A549 (cell line): ENCODE results near the gene HBG1. TPM values are rescaled to one million over a fixed set of nuclear protein-coding genes. Genes with fewer than 3 reads are reported as not detected.

Source experiments
- ATAC-seq, 2 experiments: fragments of 200-7000 bp in 1 of 2; fragments of >200 bp in 1 of 2; cut with Nextera tagmentation in 1 of 2; cut with Tn5 transposase in 1 of 2; 3 replicates each; pipeline versions ENCODE4 v1.8.0 to v1.9.1; 2018 to 2020; ENCODE audit warnings: mild to moderate bottlenecking in 1 of 2, moderate library complexity in 1 of 2
- CTCF ChIA-PET: fragments of 300-600 bp; sonication (Branson Sonifier 250); formaldehyde crosslinking; extraction: SDS; loops from one replicate; lab custom pipeline; 2021; ENCODE audit warnings: antibody characterized with exemption, inconsistent platforms; lab: Yijun Ruan, JAX
- POLR2A ChIA-PET: fragments of 350-600 bp; formaldehyde crosslinking; extraction: SDS; loops from one replicate; lab custom pipeline; 2021; ENCODE audit warnings: antibody characterized with exemption, inconsistent platforms; lab: Yijun Ruan, JAX
- DNase-seq, 2 experiments: peaks; one replicate each; pipeline versions ENCODE4 v3.0.0 to v3.0.0-alpha.2; 2011 to 2016; ENCODE audit warnings: low read depth in 1 of 2, low spot score in 1 of 2
- FAIRE-seq: peaks from 2 replicates; lab custom pipeline; 2011; peaks lifted over from hg19 to GRCh38; lab: Jason Lieb, UNC
- H3K27ac ChIP-seq, 2 experiments: fragments of >200 bp; sonication (Bioruptor Twin); formaldehyde crosslinking; 3 replicates each; pipeline ENCODE4 v1.5.1; 2016 to 2017
- H3K4me1 ChIP-seq: fragments of >200 bp; sonication (Bioruptor Twin); formaldehyde crosslinking; 3 replicates; pipeline ENCODE4 v1.6.1; 2016
- H3K4me2 ChIP-seq: fragments of >200 bp; sonication (Bioruptor Twin); formaldehyde crosslinking; 3 replicates; pipeline ENCODE4 v1.6.1; 2016
- H3K4me3 ChIP-seq: fragments of >200 bp; sonication (Bioruptor Twin); formaldehyde crosslinking; 3 replicates; pipeline ENCODE4 v1.5.1; 2016
- H3K9me3 ChIP-seq: fragments of >200 bp; sonication (Bioruptor Twin); formaldehyde crosslinking; 3 replicates; pipeline ENCODE4 v1.6.1; 2016
- BHLHE40 ChIP-seq: IDR thresholded peaks from 2 replicates; pipeline ENCODE4 v1.6.1; 2012; ENCODE audit warnings: low read depth, low read length, inconsistent platforms
- CBX2 ChIP-seq: fragments of 200-600 bp; sonication (generic); IDR thresholded peaks from 2 replicates; pipeline ENCODE4 v1.6.1; 2016; ENCODE audit warnings: low read depth, mild to moderate bottlenecking, borderline replicate concordance
- CHD4 ChIP-seq: fragments of 200-600 bp; sonication (generic); IDR thresholded peaks from 2 replicates; pipeline ENCODE4 v1.6.1; 2016; ENCODE audit warnings: antibody characterized with exemption, mild to moderate bottlenecking, borderline replicate concordance
- EHF ChIP-seq: fragments of 250-450 bp; sonication (Bioruptor Pico); IDR thresholded peaks from 2 replicates; pipeline ENCODE4 v1.5.0; 2020; ENCODE audit warnings: mild to moderate bottlenecking
- EHMT2 ChIP-seq: fragments of 200-600 bp; sonication (generic); IDR thresholded peaks from 2 replicates; pipeline ENCODE4 v1.6.1; 2016; ENCODE audit warnings: antibody characterized with exemption, low read depth, mild to moderate bottlenecking, moderate library complexity
- EP300 ChIP-seq, 2 experiments: fragments of >200 bp; sonication (Bioruptor Twin); formaldehyde crosslinking; IDR thresholded peaks; 2 replicates in 1 of 2; 3 replicates in 1 of 2; pipeline ENCODE4 v1.6.1; 2016 to 2017
- ESRRA ChIP-seq: fragments of 150-350 bp; IDR thresholded peaks from 2 replicates; pipeline ENCODE4 v1.6.1; 2014; ENCODE audit warnings: mild to moderate bottlenecking, low read length, borderline replicate concordance
- FOSL2 ChIP-seq, 2 experiments: fragments of 450-650 bp in 1 of 2; fragments of >200 bp in 1 of 2; sonication (Bioruptor Twin) in 1 of 2; formaldehyde crosslinking; IDR thresholded peaks; 2 replicates each; pipeline versions ENCODE4 v1.5.0 to v1.6.1; 2016 to 2020; ENCODE audit warnings: mild to moderate bottlenecking in 1 of 2, moderate library complexity in 1 of 2
- FOXS1 ChIP-seq: fragments of 250-450 bp; sonication (Bioruptor Pico); IDR thresholded peaks from 2 replicates; pipeline ENCODE4 v1.5.0; 2020; ENCODE audit warnings: mild to moderate bottlenecking, moderate library complexity
- HDAC2 ChIP-seq: fragments of 200-600 bp; sonication (generic); IDR thresholded peaks from 2 replicates; pipeline ENCODE4 v1.6.1; 2016
- HEYL ChIP-seq: fragments of 250-450 bp; sonication (Bioruptor Pico); IDR thresholded peaks from 2 replicates; pipeline ENCODE4 v1.8.0; 2021; ENCODE audit warnings: mild to moderate bottlenecking, moderate library complexity
- HOXB13 ChIP-seq: fragments of 250-450 bp; sonication (Bioruptor Pico); IDR thresholded peaks from 2 replicates; pipeline ENCODE4 v1.5.0; 2020; ENCODE audit warnings: low read depth, mild to moderate bottlenecking, moderate library complexity
- JUN ChIP-seq, 2 experiments: fragments of >200 bp; sonication (Bioruptor Twin); formaldehyde crosslinking; IDR thresholded peaks; 2 replicates in 1 of 2; 3 replicates in 1 of 2; pipeline ENCODE4 v1.6.1; 2016 to 2017
- JUNB ChIP-seq: fragments of >200 bp; sonication (Bioruptor Twin); formaldehyde crosslinking; IDR thresholded peaks from 2 replicates; pipeline ENCODE4 v1.6.1; 2016
- KDM5A ChIP-seq: fragments of 200-600 bp; sonication (generic); IDR thresholded peaks from 2 replicates; pipeline ENCODE4 v1.6.1; 2016; ENCODE audit warnings: antibody characterized with exemption, mild to moderate bottlenecking
- MAFK ChIP-seq: fragments of 450-650 bp; IDR thresholded peaks from 2 replicates; pipeline ENCODE4 v1.6.1; 2014; ENCODE audit not compliant: partially characterized antibody
- MAZ ChIP-seq: fragments of 150-350 bp; IDR thresholded peaks from 2 replicates; pipeline ENCODE4 v1.6.1; 2014; ENCODE audit warnings: antibody characterized with exemption, low read depth, low read length, borderline replicate concordance
- MYC ChIP-seq: IDR thresholded peaks from 2 replicates; pipeline ENCODE4 v1.6.1; 2012; ENCODE audit warnings: mild to moderate bottlenecking, inconsistent platforms, low read length, improper control_type of control experiment, borderline replicate concordance
- NR3C1 ChIP-seq: fragments of >200 bp; sonication (Bioruptor Twin); formaldehyde crosslinking; IDR thresholded peaks from 3 replicates; pipeline ENCODE4 v1.6.1; 2017
- PBX3 ChIP-seq: IDR thresholded peaks from 2 replicates; pipeline ENCODE4 v1.6.1; 2012
- POLR2A ChIP-seq: IDR thresholded peaks from 2 replicates; pipeline ENCODE4 v1.6.1; 2012; ENCODE audit warnings: mild to moderate bottlenecking, low read length
- RAD21 ChIP-seq, 2 experiments: fragments of >200 bp in 1 of 2; sonication (Bioruptor Twin) in 1 of 2; formaldehyde crosslinking in 1 of 2; IDR thresholded peaks in 1 of 2; conservative IDR thresholded peaks in 1 of 2; 2 replicates in 1 of 2; 3 replicates in 1 of 2; pipeline ENCODE4 v1.6.1; 2012 to 2018; ENCODE audit warnings: inconsistent platforms in 1 of 2
- RARB ChIP-seq: fragments of 250-450 bp; sonication (Bioruptor Pico); IDR thresholded peaks from 2 replicates; pipeline ENCODE4 v1.8.0; 2021; ENCODE audit warnings: mild to moderate bottlenecking, moderate library complexity
- SMC3 ChIP-seq: fragments of >200 bp; sonication (Bioruptor Twin); formaldehyde crosslinking; IDR thresholded peaks from 3 replicates; pipeline ENCODE4 v1.6.1; 2018; ENCODE audit warnings: inconsistent platforms
- SREBF2 ChIP-seq: fragments of 450-650 bp; IDR thresholded peaks from 2 replicates; pipeline ENCODE4 v1.6.1; 2014; ENCODE audit warnings: mild to moderate bottlenecking, moderate library complexity
- TFCP2L1 ChIP-seq: fragments of 250-450 bp; sonication (Bioruptor Pico); IDR thresholded peaks from 2 replicates; pipeline ENCODE4 v1.5.0; 2021; ENCODE audit warnings: mild to moderate bottlenecking
- ZNF302 ChIP-seq: fragments of 250-450 bp; sonication (Bioruptor Pico); IDR thresholded peaks from 2 replicates; pipeline ENCODE4 v1.9.0; 2021; ENCODE audit warnings: inconsistent platforms, mild to moderate bottlenecking, moderate library complexity
- ZSCAN20 ChIP-seq: fragments of 250-450 bp; sonication (Bioruptor Pico); IDR thresholded peaks from 2 replicates; pipeline ENCODE4 v1.8.0; 2022; ENCODE audit warnings: mild to moderate bottlenecking, moderate library complexity
- WGBS: methylation state at CpG from one replicate; pipeline ENCODE4 v1.1.6; 2017; ENCODE audit errors: missing lambda C conversion rate; 5-methylcytosine and 5-hydroxymethylcytosine counted together
- polyA plus RNA-seq, 4 experiments: library from polyadenylated mRNA; depleted of rRNA in 3 of 4; stranded (reverse); fragments of >200 nt; fragmentation: RNase III in 1 of 4; extraction: RNeasy Plus Mini Kit Qiagen cat#74134 plus additional on column Dnase treatment in 1 of 4; gene quantifications; 2 replicates in 3 of 4; 3 replicates in 1 of 4; pipeline ENCODE4 v1.2.3, GENCODE V29; 2011 to 2017
- TF ChIP-seq, protein P1 (sequence below): IDR thresholded peaks from 2 replicates; pipeline ENCODE4 v1.6.1; 2012; ENCODE audit warnings: low read depth, borderline replicate concordance
- TF ChIP-seq, protein P2 (sequence below): fragments of 250-450 bp; sonication (Bioruptor Pico); IDR thresholded peaks from 2 replicates; pipeline ENCODE4 v1.5.0; 2021; ENCODE audit warnings: mild to moderate bottlenecking, moderate library complexity, borderline replicate concordance
- TF ChIP-seq, protein P3 (sequence below): IDR thresholded peaks from 2 replicates; pipeline ENCODE4 v1.6.1; 2012
- TF ChIP-seq, protein P4 (sequence below): fragments of 250-450 bp; sonication (Bioruptor Pico); IDR thresholded peaks from 2 replicates; pipeline ENCODE4 v1.5.0; 2020; ENCODE audit warnings: low read depth, mild to moderate bottlenecking, moderate library complexity

Gene HBG1
- polyA plus RNA-seq, 2 of the 4 experiments (the other 2 are of a cell fraction), result not detected

DNA sequence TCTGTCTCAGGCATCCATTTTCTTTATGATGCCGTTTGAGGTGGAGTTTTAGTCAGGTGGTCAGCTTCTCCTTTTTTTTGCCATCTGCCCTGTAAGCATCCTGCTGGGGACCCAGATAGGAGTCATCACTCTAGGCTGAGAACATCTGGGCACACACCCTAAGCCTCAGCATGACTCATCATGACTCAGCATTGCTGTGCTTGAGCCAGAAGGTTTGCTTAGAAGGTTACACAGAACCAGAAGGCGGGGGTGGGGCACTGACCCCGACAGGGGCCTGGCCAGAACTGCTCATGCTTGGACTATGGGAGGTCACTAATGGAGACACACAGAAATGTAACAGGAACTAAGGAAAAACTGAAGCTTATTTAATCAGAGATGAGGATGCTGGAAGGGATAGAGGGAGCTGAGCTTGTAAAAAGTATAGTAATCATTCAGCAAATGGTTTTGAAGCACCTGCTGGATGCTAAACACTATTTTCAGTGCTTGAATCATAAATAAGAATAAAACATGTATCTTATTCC is 31.0 kb upstream of the HBG1 start (continued):
- TF ChIP-seq, protein P1, sequence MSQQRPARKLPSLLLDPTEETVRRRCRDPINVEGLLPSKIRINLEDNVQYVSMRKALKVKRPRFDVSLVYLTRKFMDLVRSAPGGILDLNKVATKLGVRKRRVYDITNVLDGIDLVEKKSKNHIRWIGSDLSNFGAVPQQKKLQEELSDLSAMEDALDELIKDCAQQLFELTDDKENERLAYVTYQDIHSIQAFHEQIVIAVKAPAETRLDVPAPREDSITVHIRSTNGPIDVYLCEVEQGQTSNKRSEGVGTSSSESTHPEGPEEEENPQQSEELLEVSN, result no peak
- TF ChIP-seq ZNF302, result no peak
- TF ChIP-seq ESRRA, result no peak
- no peak for TF ChIP-seq SREBF2
- no peak for TF ChIP-seq HDAC2
- no peak for TF ChIP-seq ZSCAN20 (CRISPR knock-in tag)
- peak; percentile 50 to 56; a peak in 1 of 5 replicates for TF ChIP-seq JUN (IDR thresholded peaks at IDR 0.05)
- no peak for TF ChIP-seq HEYL (CRISPR knock-in tag)
- TF ChIP-seq MAFK, result peak; percentile 100
- TF ChIP-seq FOXS1, result no peak
- TF ChIP-seq, protein P2, sequence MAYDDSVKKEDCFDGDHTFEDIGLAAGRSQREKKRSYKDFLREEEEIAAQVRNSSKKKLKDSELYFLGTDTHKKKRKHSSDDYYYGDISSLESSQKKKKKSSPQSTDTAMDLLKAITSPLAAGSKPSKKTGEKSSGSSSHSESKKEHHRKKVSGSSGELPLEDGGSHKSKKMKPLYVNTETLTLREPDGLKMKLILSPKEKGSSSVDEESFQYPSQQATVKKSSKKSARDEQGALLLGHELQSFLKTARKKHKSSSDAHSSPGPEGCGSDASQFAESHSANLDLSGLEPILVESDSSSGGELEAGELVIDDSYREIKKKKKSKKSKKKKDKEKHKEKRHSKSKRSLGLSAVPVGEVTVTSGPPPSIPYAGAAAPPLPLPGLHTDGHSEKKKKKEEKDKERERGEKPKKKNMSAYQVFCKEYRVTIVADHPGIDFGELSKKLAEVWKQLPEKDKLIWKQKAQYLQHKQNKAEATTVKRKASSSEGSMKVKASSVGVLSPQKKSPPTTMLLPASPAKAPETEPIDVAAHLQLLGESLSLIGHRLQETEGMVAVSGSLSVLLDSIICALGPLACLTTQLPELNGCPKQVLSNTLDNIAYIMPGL, result no peak
- TF ChIP-seq MAZ, result no peak
- no peak for TF ChIP-seq NR3C1
- no peak; a peak in 1 of 5 replicates for TF ChIP-seq RAD21 (conservative IDR thresholded peaks at IDR 0.05 in 1 of 2, IDR thresholded peaks at IDR 0.05 in 1 of 2)
- TF ChIP-seq HOXB13 (CRISPR knock-in tag), result no peak
- no peak for TF ChIP-seq CHD4
- TF ChIP-seq RARB (CRISPR knock-in tag), result no peak
- TF ChIP-seq, protein P3, sequence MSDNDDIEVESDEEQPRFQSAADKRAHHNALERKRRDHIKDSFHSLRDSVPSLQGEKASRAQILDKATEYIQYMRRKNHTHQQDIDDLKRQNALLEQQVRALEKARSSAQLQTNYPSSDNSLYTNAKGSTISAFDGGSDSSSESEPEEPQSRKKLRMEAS, result 0 out of 2 replicates have a peak, but pooled peaks have one; percentile 28
- TF ChIP-seq TFCP2L1 (CRISPR knock-in tag), result no peak
- TF ChIP-seq JUNB, result peak; percentile 81
- no peak for TF ChIP-seq MYC
- no peak for TF ChIP-seq KDM5A
- peak; percentile 96 for TF ChIP-seq FOSL2 (IDR thresholded peaks at IDR 0.05)
- peak; percentile 100 for TF ChIP-seq FOSL2 (CRISPR knock-in tag; IDR thresholded peaks at IDR 0.05)
- TF ChIP-seq EHF, result no peak
- no peak for TF ChIP-seq CBX2
- TF ChIP-seq BHLHE40, result no peak
- TF ChIP-seq SMC3, result no peak
- no peak for TF ChIP-seq POLR2A

DNA sequence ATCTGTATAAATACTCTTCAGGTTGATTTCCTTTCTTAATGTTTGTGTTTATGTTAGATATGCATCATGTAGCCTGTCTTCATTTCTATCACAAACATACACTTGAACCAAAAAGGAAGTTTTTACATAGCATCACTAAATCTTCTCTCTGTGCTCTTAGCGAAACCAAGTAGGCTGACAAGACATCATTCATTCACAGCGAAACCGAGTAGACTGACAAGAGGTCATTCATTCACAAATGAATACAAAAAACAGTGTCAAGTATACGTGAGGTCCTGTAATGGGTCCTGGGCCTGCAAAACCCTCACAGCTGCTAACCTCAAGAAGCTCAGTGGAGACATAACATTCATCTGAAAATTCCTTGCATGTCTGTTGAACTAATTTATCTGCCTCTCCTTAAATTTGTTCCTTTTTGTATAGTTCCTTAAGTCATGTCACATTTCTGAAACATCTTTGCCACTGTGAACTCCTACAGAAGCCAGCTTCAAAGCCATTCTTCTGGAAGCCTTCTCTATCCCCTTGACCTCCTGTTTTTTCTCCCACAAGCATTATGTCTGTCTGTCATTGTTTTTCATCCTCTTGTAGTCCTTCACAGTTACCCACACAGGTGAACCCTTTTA is 29.9 kb upstream of the HBG1 start:
- POLR2A ChIA-PET, result no interaction called here
- Histone ChIP-seq H3K27ac (peak overlapping the region; percentile 76 to 78), H3K4me3 (no peak overlapping the region), H3K9me3 (no peaks in the 10 kb centered on the region), H3K4me2 (peak overlapping the region; percentile 57; the same call in 2 of the 3 replicates), H3K4me1 (peaks cover 18% of the 10 kb centered on the region)
- DNase-seq, result no peak
- WGBS, result 92% methylated on average over 4 of the region's 4 CpGs
- ATAC-seq, result no peak
- CTCF ChIA-PET, result interaction anchor here (1.3 to 3.0 kb wide), 3 partner anchors 11 to 102 kb away, joined by 3 to 13 read pairs (median 5); no protein-coding TSS in a partner anchor
- TF ChIP-seq PBX3, result no peak
- TF ChIP-seq RARB (CRISPR knock-in tag), result no peak
- TF ChIP-seq EHMT2, result no peak
- TF ChIP-seq ZNF302, result no peak
- TF ChIP-seq EP300 (IDR thresholded peaks at IDR 0.05), result no peak
- TF ChIP-seq CHD4, result no peak
- TF ChIP-seq MYC, result no peak
- TF ChIP-seq, protein P4, sequence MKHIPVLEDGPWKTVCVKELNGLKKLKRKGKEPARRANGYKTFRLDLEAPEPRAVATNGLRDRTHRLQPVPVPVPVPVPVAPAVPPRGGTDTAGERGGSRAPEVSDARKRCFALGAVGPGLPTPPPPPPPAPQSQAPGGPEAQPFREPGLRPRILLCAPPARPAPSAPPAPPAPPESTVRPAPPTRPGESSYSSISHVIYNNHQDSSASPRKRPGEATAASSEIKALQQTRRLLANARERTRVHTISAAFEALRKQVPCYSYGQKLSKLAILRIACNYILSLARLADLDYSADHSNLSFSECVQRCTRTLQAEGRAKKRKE, result no peak
- TF ChIP-seq ZSCAN20 (CRISPR knock-in tag), result no peak
- no peak for FAIRE-seq
